ENCODE results near the gene VILL. TPM values are rescaled to one million over a fixed set of nuclear protein-coding genes. Genes with fewer than 3 reads are reported as not detected.
"Not testable (repeated sequence)": the region's sequence is repeated elsewhere in the genome, so short reads cannot be mapped to it uniquely, and the experiment has no call there.

The VILL gene
- total RNA-seq, 1 experiment from 2014 or later, result not detected

GRCh38 chr3:38036286-38036685, 45.7 kb downstream of the VILL start:
- no peak for DNase-seq (ENCODE audit: low spot score)

GRCh38 chr3:38036906-38037305, 46.3 kb downstream of the VILL start:
- no peak for DNase-seq (ENCODE audit: low spot score)

GRCh38 chr3:38038447-38038911, 47.9 kb downstream of the VILL start:
- no peak for DNase-seq (ENCODE audit: low spot score)

- DNase-seq (ENCODE audit: low spot score), result no peak
These were observed 48.7 kb downstream of the VILL start, which contains the start of gene DLEC1 for GRCh38 chr3:38039101-38039898. Gene DLEC1, plus strand, starts transcription at chr3:38039208. Its CDS starts 18 bp downstream, at chr3:38039226.

GRCh38 chr3:38039899-38040261, 49.3 kb downstream of the VILL start:
- no peak for DNase-seq (ENCODE audit: low spot score)

GRCh38 chr3:38040401-38040800, 49.8 kb downstream of the VILL start:
- no peak for DNase-seq (ENCODE audit: low spot score)

- DNase-seq (ENCODE audit: low spot score), result no peak
These were observed 52.9 kb downstream of the VILL start for GRCh38 chr3:38043486-38043885.

- DNase-seq (ENCODE audit: low spot score), result no peak
These were observed 55.4 kb downstream of the VILL start for GRCh38 chr3:38046027-38046426.

- DNase-seq (ENCODE audit: low spot score), result no peak
These were observed 56.2 kb downstream of the VILL start for GRCh38 chr3:38046821-38047220.

GRCh38 chr3:38047896-38048295, 57.3 kb downstream of the VILL start:
- no peak for DNase-seq (ENCODE audit: low spot score)

- DNase-seq (ENCODE audit: low spot score), result no peak
These were observed 59.0 kb downstream of the VILL start for GRCh38 chr3:38049358-38050126.

- DNase-seq (ENCODE audit: low spot score), result no peak
These were observed 60.5 kb downstream of the VILL start for GRCh38 chr3:38051131-38051530.

- not testable (repeated sequence) for DNase-seq (ENCODE audit: low spot score)
These were observed 62.7 kb downstream of the VILL start for GRCh38 chr3:38053286-38053685.

GRCh38 chr3:38053813-38054498, 63.4 kb downstream of the VILL start:
- not testable (repeated sequence) for DNase-seq (ENCODE audit: low spot score)

GRCh38 chr3:38054499-38055001, 64.0 kb downstream of the VILL start:
- no peak for DNase-seq (ENCODE audit: low spot score)

Other genes starting within 250 kb of the VILL start
- 6.9 and 11.0 TPM in 2 replicates for gene CTDSPL, start 128.9 kb upstream of the VILL start, total RNA-seq (2014; rRNA removed; shearing (Covaris generic))
- gene PLCD1, start 38.9 kb downstream of the VILL start, total RNA-seq (2014; rRNA removed; shearing (Covaris generic)), result 2.7 and 7.6 TPM in 2 replicates
- gene DLEC1, start 48.4 kb downstream of the VILL start, total RNA-seq (2014; rRNA removed; shearing (Covaris generic)), result 0.10 TPM in 1 of 2 replicates, not detected in the other
- 2.5 and 5.7 TPM in 2 replicates for gene ACAA1, start 146.3 kb downstream of the VILL start, total RNA-seq (2014; rRNA removed; shearing (Covaris generic))
- gene MYD88, start 147.9 kb downstream of the VILL start, total RNA-seq (2014; rRNA removed; shearing (Covaris generic)), result 3.8 and 15.2 TPM in 2 replicates
- 11.6 and 13.7 TPM in 2 replicates for gene OXSR1, start 174.8 kb downstream of the VILL start, total RNA-seq (2014; rRNA removed; shearing (Covaris generic))